NCI-H345 treated with DMSO at 0.1 percent for 48 hours (cell line): ENCODE data around the gene TFCP2L1.

ENCODE experiments used
- DNase-seq: peaks from one replicate; lab custom pipeline; 2025; ENCODE audit not compliant: unreplicated experiment; lab: John Stamatoyannopoulos, UW

The TFCP2L1 gene

GRCh38 chr2:121179467-121179866 is 105.5 kb downstream of the TFCP2L1 start:
- no peak for DNase-seq

GRCh38 chr2:121178730-121179129 is 106.3 kb downstream of the TFCP2L1 start:
- no peak for DNase-seq

- DNase-seq = no peak
Observed at GRCh38 chr2:121177896-121178295, 107.1 kb downstream of the TFCP2L1 start.

GRCh38 chr2:121175326-121175725 is 109.7 kb downstream of the TFCP2L1 start:
- no peak for DNase-seq

- no peak for DNase-seq
Observed at GRCh38 chr2:121173806-121174205, 111.2 kb downstream of the TFCP2L1 start.

- no peak for DNase-seq
Observed at GRCh38 chr2:121173112-121173511, 111.9 kb downstream of the TFCP2L1 start.

GRCh38 chr2:121172456-121172855 is 112.5 kb downstream of the TFCP2L1 start:
- DNase-seq = no peak

GRCh38 chr2:121171625-121172119 is 113.3 kb downstream of the TFCP2L1 start:
- no peak for DNase-seq

- DNase-seq = no peak
Observed at GRCh38 chr2:121170577-121170976, 114.4 kb downstream of the TFCP2L1 start.

GRCh38 chr2:121167411-121167810 is 117.6 kb downstream of the TFCP2L1 start:
- DNase-seq = no peak
